Measurements from ENCODE around the gene SMYD3. TPM values are rescaled to one million over a fixed set of nuclear protein-coding genes. Genes with fewer than 3 reads are reported as not detected.

The SMYD3 gene
- total RNA-seq, 1 donor from 2014 or later: 27.9 TPM

- DNase-seq (ENCODE audit: extremely low read depth, low read depth, low spot score): no peak
Observed at GRCh38 chr1:246418565-246419312, 88.3 kb downstream of the SMYD3 start.

- DNase-seq (ENCODE audit: extremely low read depth, low read depth, low spot score): no peak
Observed at GRCh38 chr1:246417813-246418564, 89.1 kb downstream of the SMYD3 start.

- no peak for DNase-seq (ENCODE audit: extremely low read depth, low read depth, low spot score)
Observed at GRCh38 chr1:246417152-246417812, 89.8 kb downstream of the SMYD3 start.

GRCh38 chr1:246416261-246416660 is 90.8 kb downstream of the SMYD3 start:
- no peak for DNase-seq (ENCODE audit: extremely low read depth, low read depth, low spot score)

- no peak for DNase-seq (ENCODE audit: extremely low read depth, low read depth, low spot score)
Observed at GRCh38 chr1:246415028-246415427, 92.1 kb downstream of the SMYD3 start.

GRCh38 chr1:246413430-246413829 is 93.6 kb downstream of the SMYD3 start:
- DNase-seq (ENCODE audit: extremely low read depth, low read depth, low spot score): no peak

GRCh38 chr1:246404078-246404477 is 103.0 kb downstream of the SMYD3 start:
- DNase-seq (ENCODE audit: extremely low read depth, low read depth, low spot score): no peak

- DNase-seq (ENCODE audit: extremely low read depth, low read depth, low spot score): no peak
Observed at GRCh38 chr1:246398126-246398813, 108.8 kb downstream of the SMYD3 start.

- DNase-seq (ENCODE audit: extremely low read depth, low read depth, low spot score): no peak
Observed at GRCh38 chr1:246397046-246397445, 110.0 kb downstream of the SMYD3 start.

GRCh38 chr1:246396322-246396721 is 110.8 kb downstream of the SMYD3 start:
- no peak for DNase-seq (ENCODE audit: extremely low read depth, low read depth, low spot score)

GRCh38 chr1:246394121-246394520 is 113.0 kb downstream of the SMYD3 start:
- no peak for DNase-seq (ENCODE audit: extremely low read depth, low read depth, low spot score)

GRCh38 chr1:246390855-246391254 is 116.2 kb downstream of the SMYD3 start:
- no peak for DNase-seq (ENCODE audit: extremely low read depth, low read depth, low spot score)

GRCh38 chr1:246384616-246385015 is 122.5 kb downstream of the SMYD3 start:
- DNase-seq (ENCODE audit: extremely low read depth, low read depth, low spot score): no peak

GRCh38 chr1:246383791-246384190 is 123.3 kb downstream of the SMYD3 start:
- no peak for DNase-seq (ENCODE audit: extremely low read depth, low read depth, low spot score)

GRCh38 chr1:246383239-246383589 is 123.9 kb downstream of the SMYD3 start:
- DNase-seq (ENCODE audit: extremely low read depth, low read depth, low spot score): no peak

- DNase-seq (ENCODE audit: extremely low read depth, low read depth, low spot score): no peak
Observed at GRCh38 chr1:246382589-246383238, 124.4 kb downstream of the SMYD3 start.

- no peak for DNase-seq (ENCODE audit: extremely low read depth, low read depth, low spot score)
Observed at GRCh38 chr1:246381452-246381851, 125.6 kb downstream of the SMYD3 start.

GRCh38 chr1:246377625-246378153 is 129.4 kb downstream of the SMYD3 start:
- DNase-seq (ENCODE audit: extremely low read depth, low read depth, low spot score): no peak

- no peak for DNase-seq (ENCODE audit: extremely low read depth, low read depth, low spot score)
Observed at GRCh38 chr1:246373828-246374569, 133.1 kb downstream of the SMYD3 start.

- DNase-seq (ENCODE audit: extremely low read depth, low read depth, low spot score): no peak
Observed at GRCh38 chr1:246372559-246372958, 134.5 kb downstream of the SMYD3 start.
